Effector memory CD4-positive, alpha-beta T cell (primary cell): Measurements from ENCODE around the gene MYLK.

ENCODE experiments used
- DNase-seq, 3 donors: peaks; one replicate each; pipeline ENCODE4 v3.0.0-alpha.2; 2020
- H3K27ac ChIP-seq: 2 replicates; pipeline ENCODE4 v1.7.0; 2013; ENCODE audit warnings: mild to moderate bottlenecking, low read length, moderate library complexity; ENCODE audit not compliant: insufficient read depth, poor library complexity, severe bottlenecking
- H3K27me3 ChIP-seq: replicated peaks from 2 replicates; pipeline ENCODE4 v1.7.0; 2013; ENCODE audit warnings: mild to moderate bottlenecking, low read length; ENCODE audit not compliant: insufficient read depth, control insufficient read depth, poor library complexity, severe bottlenecking
- H3K36me3 ChIP-seq: 2 replicates; pipeline ENCODE4 v1.7.0; 2013; ENCODE audit warnings: mild to moderate bottlenecking, low read length, moderate library complexity; ENCODE audit not compliant: control insufficient read depth, insufficient read depth
- H3K4me1 ChIP-seq: 2 replicates; pipeline ENCODE4 v1.7.0; 2013; ENCODE audit warnings: low read length, mild to moderate bottlenecking; ENCODE audit not compliant: control insufficient read depth, insufficient read depth, poor library complexity, severe bottlenecking
- H3K4me3 ChIP-seq: 2 replicates; pipeline ENCODE4 v1.7.0; 2013; ENCODE audit warnings: low read length, low read depth, mild to moderate bottlenecking; ENCODE audit not compliant: insufficient read depth, poor library complexity, severe bottlenecking
- H3K9me3 ChIP-seq: 2 replicates; pipeline ENCODE4 v1.7.0; 2013; ENCODE audit warnings: mild to moderate bottlenecking, low read length, moderate library complexity; ENCODE audit not compliant: control insufficient read depth

Gene MYLK

DNA sequence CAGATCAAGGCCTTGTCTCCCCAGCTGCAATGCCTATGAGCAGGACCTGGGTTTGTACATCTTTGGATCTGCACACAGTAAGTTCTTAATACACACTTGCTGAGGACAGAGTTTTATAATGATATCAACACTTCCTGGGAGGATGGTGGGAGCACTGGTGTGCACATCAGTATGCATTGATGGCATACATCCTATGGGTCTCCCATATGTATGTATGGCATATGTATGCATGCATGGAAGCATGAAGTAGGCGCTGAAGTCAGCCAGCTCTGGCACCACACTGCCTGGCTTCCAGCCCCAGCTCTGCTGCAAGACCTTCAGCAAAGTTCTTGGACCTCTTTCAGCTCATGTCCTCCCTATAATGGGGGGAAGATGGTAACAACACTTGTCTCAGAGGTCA, 68.2 kb downstream of the MYLK start:
- DNase-seq, result no peak
- no peak overlapping the region for H3K4me3 ChIP-seq
- H3K36me3 ChIP-seq, result no peaks in the 10 kb centered on the region
- H3K4me1 ChIP-seq, result no peaks in the 10 kb centered on the region
- no peaks in the 10 kb centered on the region for H3K9me3 ChIP-seq
- H3K27ac ChIP-seq, result no peak overlapping the region
- no peaks in the 10 kb centered on the region for H3K27me3 ChIP-seq

DNA sequence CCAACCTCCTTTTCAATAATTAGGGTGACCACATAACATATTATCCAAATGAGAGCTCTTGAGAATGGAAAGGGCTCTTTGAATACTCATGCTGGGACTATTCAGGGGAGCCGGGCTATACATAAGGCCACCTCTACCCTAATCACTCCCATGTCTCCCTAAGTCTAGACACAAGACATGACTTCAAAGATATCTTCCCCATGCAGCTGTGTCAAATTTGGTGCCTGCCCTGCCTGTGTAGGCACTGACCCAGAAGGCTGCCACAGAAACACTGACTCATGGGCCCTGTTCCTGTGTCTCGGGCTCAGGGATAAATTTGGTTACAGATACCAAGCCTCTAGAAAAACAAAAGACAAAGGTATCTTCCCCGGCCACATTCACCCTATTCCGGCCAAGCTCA, 70.3 kb downstream of the MYLK start:
- Histone ChIP-seq H3K4me3 (no peak overlapping the region), H3K36me3 (no peaks in the 10 kb centered on the region), H3K4me1 (no peaks in the 10 kb centered on the region), H3K27me3 (no peaks in the 10 kb centered on the region), H3K27ac (no peak overlapping the region), H3K9me3 (no peaks in the 10 kb centered on the region)
- DNase-seq, result no peak

DNA sequence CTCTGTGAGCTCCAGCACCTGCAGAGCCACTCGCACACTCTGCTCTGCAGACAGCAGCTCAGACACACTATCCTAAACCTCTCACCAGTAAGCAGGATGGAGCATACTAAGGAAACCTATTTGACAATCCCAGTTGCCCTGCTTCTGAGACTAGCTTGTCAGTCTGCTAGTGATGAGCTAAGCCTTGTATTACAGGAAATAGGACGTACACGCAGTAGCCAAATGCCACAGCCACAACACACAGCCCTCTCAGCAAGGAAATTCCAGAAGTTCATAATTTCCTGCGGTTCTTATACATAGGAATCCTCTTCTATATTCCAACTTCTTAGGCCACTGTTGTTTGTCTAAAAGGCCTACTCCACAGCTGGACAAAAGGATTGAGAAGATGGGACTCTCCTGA, 74.5 kb downstream of the MYLK start:
- Histone ChIP-seq H3K27ac (no peak overlapping the region), H3K4me3 (no peak overlapping the region), H3K4me1 (no peaks in the 10 kb centered on the region), H3K36me3 (no peaks in the 10 kb centered on the region), H3K9me3 (no peaks in the 10 kb centered on the region), H3K27me3 (no peaks in the 10 kb centered on the region)
- no peak for DNase-seq

DNA sequence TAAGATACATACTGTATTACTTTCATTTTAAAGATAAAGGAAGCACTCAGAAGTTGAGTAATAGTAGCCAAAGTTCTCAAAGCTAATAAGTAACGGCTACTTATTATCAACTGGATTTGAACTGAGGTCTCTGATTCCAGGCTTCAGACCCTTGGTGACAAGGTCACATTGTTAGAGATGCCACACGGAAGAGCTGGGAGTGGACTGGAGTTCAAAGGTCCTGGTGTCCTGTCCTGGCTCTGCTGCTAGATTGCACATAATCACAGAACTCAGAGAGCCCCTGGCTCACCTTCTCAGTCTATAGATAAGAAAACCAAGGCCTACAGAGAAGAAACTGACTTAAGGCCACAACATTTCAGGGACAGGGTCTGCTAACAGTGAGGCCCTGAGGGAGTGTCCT, 75.3 kb downstream of the MYLK start:
- H3K27ac ChIP-seq, result no peak overlapping the region
- no peaks in the 10 kb centered on the region for H3K4me1 ChIP-seq
- no peaks in the 10 kb centered on the region for H3K36me3 ChIP-seq
- no peak overlapping the region for H3K4me3 ChIP-seq
- no peak for DNase-seq
- H3K9me3 ChIP-seq, result no peaks in the 10 kb centered on the region
- no peaks in the 10 kb centered on the region for H3K27me3 ChIP-seq

DNA sequence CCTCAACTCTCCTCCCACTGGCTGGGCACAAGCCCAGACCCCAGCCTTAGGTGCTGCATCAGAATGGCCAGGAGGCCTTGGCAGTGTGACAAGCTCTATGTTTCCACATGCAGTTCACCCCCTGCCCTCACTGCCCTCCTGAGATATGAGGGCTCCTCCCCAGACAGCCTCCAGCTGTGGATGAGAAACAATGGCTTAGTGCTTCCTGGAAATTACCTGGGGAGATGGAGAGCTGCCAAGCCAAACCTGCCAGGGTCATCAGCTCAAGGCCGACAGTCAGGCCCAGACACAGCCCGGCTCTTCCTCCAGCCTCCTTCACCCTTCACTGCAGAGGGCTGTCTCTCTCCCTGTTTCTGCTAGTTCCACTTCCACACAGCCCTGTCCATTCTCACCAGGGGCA, 76.3 kb downstream of the MYLK start:
- DNase-seq, result no peak

DNA sequence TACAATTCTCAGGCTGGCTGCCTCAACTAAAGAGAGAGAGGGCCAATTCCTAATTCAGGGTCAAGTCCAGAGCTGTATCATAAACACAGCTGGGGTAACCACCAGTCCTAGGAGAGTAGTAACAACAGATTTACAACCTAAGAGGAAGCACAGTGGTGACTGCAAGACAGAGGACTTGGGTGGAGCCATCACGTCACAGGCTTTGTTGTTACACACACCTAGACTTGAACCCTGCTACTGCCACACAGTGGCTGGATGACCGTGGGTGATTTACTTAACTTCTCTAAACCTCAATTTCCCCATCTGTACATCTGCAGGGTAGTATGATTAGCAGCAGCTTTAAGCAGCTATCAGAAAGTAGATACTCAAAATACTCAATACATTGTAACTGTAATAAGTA, 78.6 kb downstream of the MYLK start:
- Histone ChIP-seq H3K9me3 (no peaks in the 10 kb centered on the region), H3K4me3 (no peak overlapping the region), H3K36me3 (no peaks in the 10 kb centered on the region), H3K4me1 (no peaks in the 10 kb centered on the region), H3K27me3 (no peaks in the 10 kb centered on the region), H3K27ac (no peak overlapping the region)
- DNase-seq, result no peak

More for the DNA sequence above, 76.3 kb downstream of the MYLK start:
- H3K36me3 ChIP-seq, result no peaks in the 10 kb centered on the region
- H3K9me3 ChIP-seq, result no peaks in the 10 kb centered on the region
- H3K4me1 ChIP-seq, result no peaks in the 10 kb centered on the region
- H3K27ac ChIP-seq, result no peak overlapping the region
- H3K4me3 ChIP-seq, result no peak overlapping the region
- H3K27me3 ChIP-seq, result no peaks in the 10 kb centered on the region

DNA sequence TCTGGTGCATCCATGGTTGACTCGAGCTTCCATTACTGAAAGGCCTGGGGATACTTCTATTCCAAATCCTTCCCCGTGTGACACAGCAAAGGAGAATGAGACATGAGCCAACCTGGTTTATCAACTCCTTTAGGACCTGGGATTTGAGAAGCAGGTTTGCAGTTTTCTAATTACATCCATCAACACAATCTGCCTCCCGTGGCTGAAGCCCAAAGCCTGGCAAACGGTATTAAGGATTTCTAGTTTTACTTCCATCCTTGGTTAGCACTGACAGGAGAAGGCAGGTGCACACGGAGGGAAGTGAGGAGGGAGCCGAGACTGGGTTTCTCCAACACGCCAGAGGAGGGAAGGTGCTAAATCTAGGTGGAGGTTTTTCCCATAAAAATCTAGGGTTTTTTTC, 79.0 kb downstream of the MYLK start:
- no peak for DNase-seq
- H3K36me3 ChIP-seq, result no peaks in the 10 kb centered on the region
- H3K9me3 ChIP-seq, result no peaks in the 10 kb centered on the region
- no peaks in the 10 kb centered on the region for H3K4me1 ChIP-seq
- no peaks in the 10 kb centered on the region for H3K27me3 ChIP-seq
- no peak overlapping the region for H3K4me3 ChIP-seq
- no peak overlapping the region for H3K27ac ChIP-seq

DNA sequence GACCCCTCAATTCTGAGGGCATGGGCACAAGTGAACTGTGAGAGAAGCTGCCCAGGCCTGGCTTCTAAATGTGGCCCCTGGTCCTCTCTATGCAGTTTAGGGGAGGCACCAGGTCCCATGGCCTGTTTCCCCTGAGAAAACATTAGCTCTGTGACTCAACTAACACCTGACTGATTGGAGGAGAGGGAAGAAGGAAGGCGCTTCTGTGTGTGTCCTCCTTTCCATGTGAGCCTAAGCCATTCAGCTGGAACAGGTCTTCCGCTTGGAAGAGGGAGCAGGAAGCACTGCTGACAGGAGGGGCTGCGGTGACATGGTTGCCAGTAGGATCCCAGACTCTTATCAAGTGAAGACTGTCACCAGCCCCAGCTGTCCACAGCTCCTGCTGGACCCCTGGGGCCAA, 79.5 kb downstream of the MYLK start:
- Histone ChIP-seq H3K36me3 (no peaks in the 10 kb centered on the region), H3K27me3 (no peaks in the 10 kb centered on the region), H3K4me3 (no peak overlapping the region), H3K27ac (no peak overlapping the region), H3K4me1 (no peaks in the 10 kb centered on the region), H3K9me3 (no peaks in the 10 kb centered on the region)
- no peak for DNase-seq

DNA sequence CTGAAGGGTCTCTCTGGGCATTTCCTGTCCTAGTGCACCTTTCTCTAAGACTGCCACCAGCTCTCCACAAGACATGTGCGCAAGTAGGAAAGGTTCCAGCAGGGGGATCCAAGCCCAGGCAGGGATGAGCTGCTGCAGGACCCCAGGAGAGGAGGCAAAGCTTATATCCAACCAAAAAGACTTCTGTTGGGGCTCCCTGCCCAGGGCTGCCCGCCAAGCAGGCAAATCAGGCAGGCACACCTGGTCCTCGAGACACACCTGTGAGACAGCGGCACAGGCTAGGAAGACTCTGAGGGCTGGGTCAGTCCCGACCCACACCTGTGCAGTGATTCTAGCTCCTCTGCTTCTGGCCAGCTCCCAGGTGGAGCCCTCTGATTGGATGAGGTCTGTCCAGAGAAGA, 80.6 kb downstream of the MYLK start:
- Histone ChIP-seq H3K36me3 (no peaks in the 10 kb centered on the region), H3K9me3 (no peaks in the 10 kb centered on the region), H3K4me1 (no peaks in the 10 kb centered on the region), H3K27ac (no peak overlapping the region), H3K4me3 (no peak overlapping the region), H3K27me3 (no peaks in the 10 kb centered on the region)
- DNase-seq, result no peak

DNA sequence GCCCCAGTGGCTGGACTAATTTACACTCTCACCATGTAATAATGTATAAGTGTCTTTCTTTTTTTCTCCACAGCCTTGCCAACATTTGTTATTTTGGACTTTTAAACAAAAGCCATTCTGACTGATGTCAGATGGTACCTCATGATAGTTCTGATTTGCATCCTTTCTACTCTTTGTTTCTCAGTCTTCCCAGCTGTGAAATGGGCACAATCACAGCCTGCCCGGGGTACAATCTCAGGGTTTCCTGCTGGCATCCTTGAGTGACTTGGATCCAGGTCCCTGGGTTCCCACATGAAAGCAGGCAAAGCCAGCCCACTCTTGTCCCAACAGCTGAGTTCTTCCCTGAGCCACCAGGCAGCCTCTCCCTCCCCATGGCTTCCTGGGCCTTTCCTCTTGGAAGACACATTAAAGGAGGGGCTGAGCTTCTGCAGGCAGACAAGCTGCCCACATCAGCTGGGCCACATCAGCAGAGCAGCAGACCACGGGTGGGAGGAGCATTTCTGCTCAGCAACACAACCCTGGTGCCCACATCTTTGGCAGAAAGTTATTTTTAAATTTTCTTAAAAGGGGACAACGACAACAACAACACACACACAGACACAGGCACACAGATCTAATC, 82.0 kb downstream of the MYLK start:
- Histone ChIP-seq H3K9me3 (no peaks in the 10 kb centered on the region), H3K4me1 (no peaks in the 10 kb centered on the region), H3K27ac (no peak overlapping the region), H3K36me3 (no peaks in the 10 kb centered on the region), H3K4me3 (no peak overlapping the region), H3K27me3 (no peaks in the 10 kb centered on the region)
- no peak for DNase-seq

DNA sequence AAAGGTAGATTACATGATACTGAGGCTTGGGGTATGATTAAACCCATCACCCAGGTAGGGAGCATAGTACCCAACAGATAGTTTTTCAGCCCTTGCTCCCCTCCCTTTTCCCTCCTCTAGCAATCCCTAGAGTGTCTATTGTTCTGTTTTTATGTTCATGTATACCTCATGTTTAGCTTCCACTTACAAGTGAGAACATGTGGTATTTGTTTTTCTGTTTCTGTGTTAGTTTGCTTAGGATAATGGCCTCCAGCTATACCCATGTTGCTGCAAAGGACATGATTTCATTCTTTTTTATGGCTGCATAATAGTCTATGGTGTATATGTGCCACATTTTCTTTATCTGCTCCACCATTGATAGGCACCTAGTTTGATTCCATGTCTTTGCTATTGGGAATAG, 82.7 kb downstream of the MYLK start:
- no peaks in the 10 kb centered on the region for H3K9me3 ChIP-seq
- H3K4me1 ChIP-seq, result no peaks in the 10 kb centered on the region
- H3K27me3 ChIP-seq, result no peaks in the 10 kb centered on the region
- no peak overlapping the region for H3K4me3 ChIP-seq
- no peak overlapping the region for H3K27ac ChIP-seq
- H3K36me3 ChIP-seq, result no peaks in the 10 kb centered on the region
- DNase-seq, result no peak
